Activated naive CD4-positive, alpha-beta T cell treated with anti-CD3 and anti-CD28 coated beads, Interleukin-2, amount 50 U/mL, for 24 hours (primary cell): Measurements from ENCODE around the gene TAS2R19.
"Not testable (repeated sequence)": the region's sequence is repeated elsewhere in the genome, so short reads cannot be mapped to it uniquely, and the experiment has no call there.

ENCODE experiments used
- H3K27ac Mint-ChIP-seq: one replicate; pipeline ENCODE4 v1.8.0; 2021; ENCODE audit warnings: mild to moderate bottlenecking, mixed read lengths
- H3K27me3 Mint-ChIP-seq: one replicate; pipeline ENCODE4 v1.8.0; 2021; ENCODE audit warnings: mixed read lengths
- H3K36me3 Mint-ChIP-seq: one replicate; pipeline ENCODE4 v1.8.0; 2021; ENCODE audit warnings: mixed read lengths
- H3K4me1 Mint-ChIP-seq: one replicate; pipeline ENCODE4 v1.8.0; 2021; ENCODE audit warnings: mixed read lengths
- H3K4me3 Mint-ChIP-seq: one replicate; pipeline ENCODE4 v1.8.0; 2021; ENCODE audit warnings: mild to moderate bottlenecking, mixed read lengths
- H3K9me3 Mint-ChIP-seq: one replicate; pipeline ENCODE4 v1.8.0; 2021; ENCODE audit warnings: mixed read lengths

TAS2R19 gene

GRCh38 chr12:11022520-11022919, at the start of gene TAS2R19:
Gene TAS2R19 (minus strand): TSS chr12:11022620. CDS start chr12:11022571, 49 bp downstream.
- Mint-ChIP-seq H3K9me3 (no peaks in the 10 kb centered on the region), H3K27me3 (no peaks in the 10 kb centered on the region), H3K36me3 (peaks cover 22% of the 10 kb centered on the region), H3K27ac (peak within 1 kb of the TSS; percentile 26), H3K4me3 (no peak within 1 kb of the TSS), H3K4me1 (peaks cover 7% of the 10 kb centered on the region)

- Mint-ChIP-seq H3K36me3 (peaks cover 25% of the 10 kb centered on the region), H3K4me1 (peaks cover 25% of the 10 kb centered on the region), H3K27ac (no peak overlapping the region), H3K4me3 (no peak overlapping the region), H3K9me3 (no peaks in the 10 kb centered on the region), H3K27me3 (no peaks in the 10 kb centered on the region)
Measured at GRCh38 chr12:11071414-11071813, 49.0 kb upstream of the TAS2R19 start.

GRCh38 chr12:11070999-11071398, 48.6 kb upstream of the TAS2R19 start:
- Mint-ChIP-seq H3K4me1 (peaks cover 26% of the 10 kb centered on the region), H3K27ac (no peak overlapping the region), H3K4me3 (no peak overlapping the region), H3K27me3 (no peaks in the 10 kb centered on the region), H3K9me3 (no peaks in the 10 kb centered on the region), H3K36me3 (peaks cover 27% of the 10 kb centered on the region)

GRCh38 chr12:11069854-11070365, 47.5 kb upstream of the TAS2R19 start:
- Mint-ChIP-seq H3K27ac (no peak overlapping the region), H3K9me3 (no peaks in the 10 kb centered on the region), H3K36me3 (peaks cover 33% of the 10 kb centered on the region), H3K4me1 (peaks cover 28% of the 10 kb centered on the region), H3K27me3 (no peaks in the 10 kb centered on the region), H3K4me3 (no peak overlapping the region)

- H3K4me3 Mint-ChIP-seq: no peak overlapping the region
- H3K9me3 Mint-ChIP-seq: no peaks in the 10 kb centered on the region
- H3K27ac Mint-ChIP-seq: no peak overlapping the region
- peaks cover 27% of the 10 kb centered on the region for H3K36me3 Mint-ChIP-seq
- H3K4me1 Mint-ChIP-seq: peaks cover 33% of the 10 kb centered on the region
- no peaks in the 10 kb centered on the region for H3K27me3 Mint-ChIP-seq
Measured at GRCh38 chr12:11067514-11067913, 45.1 kb upstream of the TAS2R19 start.

GRCh38 chr12:11062194-11062593, 39.8 kb upstream of the TAS2R19 start, which contains the start of gene TAS2R46:
Gene TAS2R46 (minus strand): TSS chr12:11062294. CDS start chr12:11062294, 0 bp downstream.
- H3K4me3 Mint-ChIP-seq, H3K9me3 Mint-ChIP-seq, H3K27ac Mint-ChIP-seq, H3K27me3 Mint-ChIP-seq: not testable (repeated sequence)
- Mint-ChIP-seq H3K4me1 (peaks cover 49% of the 10 kb centered on the region), H3K36me3 (peaks cover 15% of the 10 kb centered on the region)

- Mint-ChIP-seq H3K4me1 (peaks cover 39% of the 10 kb centered on the region), H3K27me3 (no peaks in the 10 kb centered on the region), H3K9me3 (no peaks in the 10 kb centered on the region), H3K4me3 (no peak overlapping the region), H3K36me3 (peaks cover 18% of the 10 kb centered on the region), H3K27ac (no peak overlapping the region)
Measured at GRCh38 chr12:11059784-11060183, 37.4 kb upstream of the TAS2R19 start.

- Mint-ChIP-seq H3K27ac (no peak overlapping the region), H3K4me3 (no peak overlapping the region), H3K4me1 (peaks cover 34% of the 10 kb centered on the region), H3K36me3 (peaks cover 16% of the 10 kb centered on the region), H3K9me3 (no peaks in the 10 kb centered on the region), H3K27me3 (no peaks in the 10 kb centered on the region)
Measured at GRCh38 chr12:11059041-11059440, 36.6 kb upstream of the TAS2R19 start.

- no peaks in the 10 kb centered on the region for H3K27me3 Mint-ChIP-seq
- peaks cover 32% of the 10 kb centered on the region for H3K36me3 Mint-ChIP-seq
- H3K4me1 Mint-ChIP-seq: peaks cover 6% of the 10 kb centered on the region
- H3K4me3 Mint-ChIP-seq: no peak overlapping the region
- H3K27ac Mint-ChIP-seq: no peak overlapping the region
- H3K9me3 Mint-ChIP-seq: peaks cover 9% of the 10 kb centered on the region
Measured at GRCh38 chr12:11055306-11055705, 32.9 kb upstream of the TAS2R19 start.

- peaks cover 17% of the 10 kb centered on the region for H3K4me1 Mint-ChIP-seq
- peaks cover 14% of the 10 kb centered on the region for H3K9me3 Mint-ChIP-seq
- peaks cover 45% of the 10 kb centered on the region for H3K36me3 Mint-ChIP-seq
- not testable (repeated sequence) for H3K4me3 Mint-ChIP-seq, H3K27me3 Mint-ChIP-seq, H3K27ac Mint-ChIP-seq
Measured at GRCh38 chr12:11049806-11050531, 27.5 kb upstream of the TAS2R19 start.

- not testable (repeated sequence) for H3K4me3 Mint-ChIP-seq, H3K9me3 Mint-ChIP-seq, H3K27me3 Mint-ChIP-seq, H3K27ac Mint-ChIP-seq
- Mint-ChIP-seq H3K4me1 (peaks cover 35% of the 10 kb centered on the region), H3K36me3 (peaks cover 46% of the 10 kb centered on the region)
Measured at GRCh38 chr12:11041366-11041765, 18.9 kb upstream of the TAS2R19 start.

GRCh38 chr12:11040162-11040561, 17.7 kb upstream of the TAS2R19 start:
- Mint-ChIP-seq H3K4me1 (peaks cover 34% of the 10 kb centered on the region), H3K27ac (no peak overlapping the region), H3K9me3 (no peaks in the 10 kb centered on the region), H3K27me3 (no peaks in the 10 kb centered on the region), H3K4me3 (no peak overlapping the region), H3K36me3 (peaks cover 44% of the 10 kb centered on the region)

GRCh38 chr12:11039171-11039570, 16.8 kb upstream of the TAS2R19 start:
- no peaks in the 10 kb centered on the region for H3K9me3 Mint-ChIP-seq
- peaks cover 38% of the 10 kb centered on the region for H3K36me3 Mint-ChIP-seq
- H3K4me1 Mint-ChIP-seq: peaks cover 33% of the 10 kb centered on the region
- H3K4me3 Mint-ChIP-seq: no peak overlapping the region
- no peaks in the 10 kb centered on the region for H3K27me3 Mint-ChIP-seq
- no peak overlapping the region for H3K27ac Mint-ChIP-seq

GRCh38 chr12:11033959-11034358, 11.5 kb upstream of the TAS2R19 start:
- H3K4me3 Mint-ChIP-seq, H3K27ac Mint-ChIP-seq, H3K27me3 Mint-ChIP-seq, H3K4me1 Mint-ChIP-seq, H3K9me3 Mint-ChIP-seq: not testable (repeated sequence)
- peaks cover 26% of the 10 kb centered on the region for H3K36me3 Mint-ChIP-seq

GRCh38 chr12:11031307-11031706, 8.9 kb upstream of the TAS2R19 start, which contains the start of gene TAS2R31:
Gene TAS2R31 (minus strand): TSS chr12:11031407. CDS start chr12:11031335, 72 bp downstream.
- peaks cover 29% of the 10 kb centered on the region for H3K36me3 Mint-ChIP-seq
- no peak within 1 kb of the TSS for H3K4me3 Mint-ChIP-seq
- H3K9me3 Mint-ChIP-seq: no peaks in the 10 kb centered on the region
- H3K27me3 Mint-ChIP-seq: no peaks in the 10 kb centered on the region
- peaks cover 4% of the 10 kb centered on the region for H3K4me1 Mint-ChIP-seq
- H3K27ac Mint-ChIP-seq: no peak within 1 kb of the TSS

GRCh38 chr12:11026118-11026517, 3.7 kb upstream of the TAS2R19 start:
- Mint-ChIP-seq H3K9me3 (no peaks in the 10 kb centered on the region), H3K27ac (no peak overlapping the region), H3K4me3 (no peak overlapping the region), H3K36me3 (peaks cover 28% of the 10 kb centered on the region), H3K4me1 (peaks cover 7% of the 10 kb centered on the region), H3K27me3 (no peaks in the 10 kb centered on the region)
